Measurements from ENCODE around the gene SULT1C2.

- TF ChIP-seq CTCF (IDR thresholded peaks at IDR 0.05): no peak
- TF ChIP-seq JUN (IDR thresholded peaks at IDR 0.05): peak; percentile 59 to 71; a peak in 2 of 5 replicates
- TF ChIP-seq E2F6 (IDR thresholded peaks at IDR 0.05; ENCODE audit: borderline replicate concordance, low read depth): no peak
- TF ChIP-seq MYC (IDR thresholded peaks at IDR 0.05; ENCODE audit: borderline replicate concordance, low read length): no peak
- TF ChIP-seq MAFK (IDR thresholded peaks at IDR 0.05; ENCODE audit: partially characterized antibody): no peak
- peak; percentile 42 to 76; a peak in 2 of 5 replicates for TF ChIP-seq EP300 (IDR thresholded peaks at IDR 0.05)
- TF ChIP-seq REST (IDR thresholded peaks at IDR 0.05): no peak
Observed at GRCh38 chr2:108268001-108268400, 20.7 kb upstream of the SULT1C2 start.
